Peyer's patch (tissue), 4 donors: ENCODE measurements around the gene MUC21. TPM values are rescaled to one million over a fixed set of nuclear protein-coding genes. Genes with fewer than 3 reads are reported as not detected.
"Not testable (repeated sequence)": the region's sequence is repeated elsewhere in the genome, so short reads cannot be mapped to it uniquely, and the experiment has no call there.

Experiments
- DNase-seq, 3 donors: peaks; one replicate each; pipeline ENCODE4 v3.0.0-alpha.2; 2017 to 2019
- H3K27ac ChIP-seq, 4 donors: fragments of 200-600 bp; sonication (generic); one replicate each; pipeline ENCODE4 v1.5.1; 2016 to 2019
- H3K27me3 ChIP-seq, 2 donors: fragments of 200-600 bp; sonication (generic); one replicate each; pipeline ENCODE4 v1.5.1; 2019
- H3K36me3 ChIP-seq, 3 donors: fragments of 200-600 bp; sonication (generic); one replicate each; pipeline ENCODE4 v1.5.1; 2016 to 2019
- H3K4me1 ChIP-seq, 4 donors: fragments of 200-600 bp; sonication (generic); one replicate each; pipeline ENCODE4 v1.5.1; 2016 to 2019
- H3K4me3 ChIP-seq, 4 donors: fragments of 200-600 bp; sonication (generic); 1 replicate in 3 of 4; 2 replicates in 1 of 4; pipeline ENCODE4 v1.5.1; 2016 to 2019; ENCODE audit warnings: mild to moderate bottlenecking in 1 of 4
- H3K9me3 ChIP-seq, 4 donors: fragments of 200-600 bp; sonication (generic); one replicate each; pipeline ENCODE4 v1.5.1; 2016 to 2019; ENCODE audit warnings: mild to moderate bottlenecking in 1 of 4
- CTCF ChIP-seq, 6 experiments: fragments of 450-650 bp in 4 of 6; fragments of 200-600 bp in 2 of 6; sonication (generic) in 1 of 6; IDR thresholded peaks; one replicate each; pipeline ENCODE4 v1.5.1; 2017 to 2019; ENCODE audit warnings: antibody characterized with exemption in 6 of 6, mild to moderate bottlenecking in 3 of 6, moderate library complexity in 1 of 6
- POLR2A ChIP-seq, 2 donors: fragments of 450-650 bp; IDR thresholded peaks; one replicate each; pipeline ENCODE4 v1.5.1; 2017; ENCODE audit warnings: antibody characterized with exemption in 2 of 2, mild to moderate bottlenecking in 2 of 2, moderate library complexity in 2 of 2
- total RNA-seq, 4 donors: library from RNA; depleted of rRNA; stranded (reverse); fragments of >200 nt; gene quantifications; one replicate each; pipeline ENCODE4 v1.1.0, GENCODE V29; 2016

MUC21 gene
- total RNA-seq, 4 donors from 2014 or later: not detected

- H3K27me3 ChIP-seq: no peaks in the 10 kb centered on the region
- peak in 1 of 3 donors; percentile 47 for DNase-seq
- no peak for TF ChIP-seq POLR2A (IDR thresholded peaks at IDR 0.05)
- no peak for TF ChIP-seq CTCF (IDR thresholded peaks at IDR 0.05)
- no peak overlapping the region for H3K27ac ChIP-seq
- H3K36me3 ChIP-seq: no peaks in the 10 kb centered on the region
- H3K9me3 ChIP-seq: no peaks in the 10 kb centered on the region
- no peaks in the 10 kb centered on the region for H3K4me1 ChIP-seq
- no peak overlapping the region for H3K4me3 ChIP-seq
Observed at GRCh38 chr6:30990422-30991086, 7.0 kb downstream of the MUC21 start.

- no peaks in the 10 kb centered on the region for H3K4me1 ChIP-seq
- no peak for TF ChIP-seq CTCF (IDR thresholded peaks at IDR 0.05)
- no peak for TF ChIP-seq POLR2A (IDR thresholded peaks at IDR 0.05)
- H3K4me3 ChIP-seq: no peak overlapping the region
- no peaks in the 10 kb centered on the region for H3K9me3 ChIP-seq
- DNase-seq: no peak
- H3K27me3 ChIP-seq: no peaks in the 10 kb centered on the region
- H3K27ac ChIP-seq: no peak overlapping the region
- H3K36me3 ChIP-seq: no peaks in the 10 kb centered on the region
Observed at GRCh38 chr6:30991891-30992290, 8.4 kb downstream of the MUC21 start.

GRCh38 chr6:30997301-30997700, 13.8 kb downstream of the MUC21 start:
- H3K27ac ChIP-seq: no peak overlapping the region
- no peaks in the 10 kb centered on the region for H3K4me1 ChIP-seq
- H3K4me3 ChIP-seq: no peak overlapping the region
- TF ChIP-seq POLR2A (IDR thresholded peaks at IDR 0.05): no peak
- no peak for TF ChIP-seq CTCF (IDR thresholded peaks at IDR 0.05)
- no peaks in the 10 kb centered on the region for H3K9me3 ChIP-seq
- no peaks in the 10 kb centered on the region for H3K27me3 ChIP-seq
- no peak for DNase-seq
- no peaks in the 10 kb centered on the region for H3K36me3 ChIP-seq

GRCh38 chr6:30998785-30999184, 15.3 kb downstream of the MUC21 start:
- DNase-seq: no peak
- Histone ChIP-seq H3K27ac (no peak overlapping the region), H3K36me3 (no peaks in the 10 kb centered on the region), H3K4me3 (no peak overlapping the region), H3K4me1 (no peaks in the 10 kb centered on the region), H3K9me3 (no peaks in the 10 kb centered on the region), H3K27me3 (no peaks in the 10 kb centered on the region)
- TF ChIP-seq POLR2A (IDR thresholded peaks at IDR 0.05) (no peak), CTCF (IDR thresholded peaks at IDR 0.05) (no peak)

- H3K9me3 ChIP-seq: not testable (repeated sequence)
Observed at GRCh38 chr6:31000067-31000860, 16.7 kb downstream of the MUC21 start.

GRCh38 chr6:31001281-31001888, 17.9 kb downstream of the MUC21 start:
- H3K27ac ChIP-seq: no peak overlapping the region
- TF ChIP-seq CTCF (IDR thresholded peaks at IDR 0.05): no peak
- no peak for TF ChIP-seq POLR2A (IDR thresholded peaks at IDR 0.05)
- no peak for DNase-seq
- H3K9me3 ChIP-seq: no peaks in the 10 kb centered on the region
- no peaks in the 10 kb centered on the region for H3K36me3 ChIP-seq
- no peaks in the 10 kb centered on the region for H3K27me3 ChIP-seq
- H3K4me3 ChIP-seq: no peak overlapping the region
- H3K4me1 ChIP-seq: no peaks in the 10 kb centered on the region

More at GRCh38 chr6:31000067-31000860, 16.7 kb downstream of the MUC21 start:
- not testable (repeated sequence) for H3K36me3 ChIP-seq, H3K27ac ChIP-seq, H3K4me1 ChIP-seq, DNase-seq, H3K27me3 ChIP-seq, H3K4me3 ChIP-seq
